Endodermal cell (in vitro differentiated cells): ENCODE data around the gene GPR142. TPM values are rescaled to one million over a fixed set of nuclear protein-coding genes. Genes with fewer than 3 reads are reported as not detected.

Experiments used
- DNase-seq: peaks from one replicate; pipeline ENCODE4 v3.0.0-alpha.2; 2017
- H3K27ac ChIP-seq: 2 replicates; pipeline ENCODE4 v1.5.1; 2013; ENCODE audit warnings: mild to moderate bottlenecking, low read depth, low read length, moderate library complexity
- H3K27me3 ChIP-seq: 2 replicates; pipeline ENCODE4 v1.6.1; 2013; ENCODE audit warnings: mild to moderate bottlenecking, low read length, moderate library complexity; ENCODE audit not compliant: insufficient read depth, control insufficient read depth, poor library complexity, severe bottlenecking
- H3K36me3 ChIP-seq: 2 replicates; pipeline ENCODE4 v1.7.0; 2013; ENCODE audit warnings: mild to moderate bottlenecking, low read length, moderate library complexity; ENCODE audit not compliant: control insufficient read depth, insufficient read depth
- H3K4me1 ChIP-seq: one replicate; pipeline ENCODE4 v1.7.0; 2013; ENCODE audit warnings: low read length; ENCODE audit not compliant: control insufficient read depth, insufficient read depth
- H3K4me3 ChIP-seq: 2 replicates; pipeline ENCODE4 v1.5.1; 2013; ENCODE audit warnings: mild to moderate bottlenecking, low read length, moderate library complexity
- H3K9ac ChIP-seq: 2 replicates; pipeline ENCODE4 v1.6.1; 2013; ENCODE audit warnings: mild to moderate bottlenecking, low read length, moderate library complexity; ENCODE audit not compliant: poor library complexity, severe bottlenecking; ENCODE audit errors: extremely low read depth
- H3K9me3 ChIP-seq: 2 replicates; pipeline ENCODE4 v1.6.1; 2013; ENCODE audit warnings: mild to moderate bottlenecking, low read length, moderate library complexity; ENCODE audit not compliant: control insufficient read depth
- H3K27ac Mint-ChIP-seq: 2 replicates; pipeline ENCODE4 v1.8.0; 2020; ENCODE audit warnings: mixed read lengths
- H3K27me3 Mint-ChIP-seq: 2 replicates; pipeline ENCODE4 v1.8.0; 2021; ENCODE audit warnings: mild to moderate bottlenecking, mixed read lengths; ENCODE audit not compliant: insufficient read depth
- H3K36me3 Mint-ChIP-seq: 2 replicates; pipeline ENCODE4 v1.8.0; 2020; ENCODE audit warnings: low read depth, mixed read lengths
- H3K4me1 Mint-ChIP-seq: 2 replicates; pipeline ENCODE4 v1.8.0; 2020; ENCODE audit warnings: mixed read lengths
- H3K4me3 Mint-ChIP-seq: 2 replicates; pipeline ENCODE4 v1.8.0; 2020; ENCODE audit warnings: mild to moderate bottlenecking, moderate library complexity, mixed read lengths
- H3K9me3 Mint-ChIP-seq: 2 replicates; pipeline ENCODE4 v1.8.0; 2020; ENCODE audit warnings: mild to moderate bottlenecking, mixed read lengths
- WGBS, 2 experiments: methylation state at CpG; one replicate each; pipeline versions ENCODE4 v1.1.5 to v1.1.7; 2013; ENCODE audit warnings: missing lambda C conversion rate in 2 of 2, mixed read lengths in 1 of 2; ENCODE audit not compliant: insufficient coverage in 1 of 2, insufficient read length in 1 of 2; 5-methylcytosine and 5-hydroxymethylcytosine counted together
- total RNA-seq, 2 donors: library from RNA; stranded (reverse); fragmentation: NEBNext Ultra II Directional in 1 of 2; extraction: Animal tissue kit (Norgen Biotek cat#: 25700) in 1 of 2; gene quantifications; 2 replicates in 1 of 2; 3 replicates in 1 of 2; pipeline ENCODE4 v1.2.1, GENCODE V29; 2021
- TF ChIP-seq, protein P1 (sequence below): fragments of 200-600 bp; sonication (generic); conservative IDR thresholded peaks from 2 replicates; pipeline ENCODE4 v1.5.0; 2021; ENCODE audit warnings: antibody characterized with exemption, mild to moderate bottlenecking

Gene GPR142
- total RNA-seq, 2 donors from 2014 or later, result 0.29 to 0.92 TPM

GRCh38 chr17:74408262-74408661, 41.0 kb downstream of the GPR142 start:
- 60 to 80% methylated on average over 1 to 3 of the region's 3 CpGs for WGBS, 2 experiments
- peaks cover 13% of the 10 kb centered on the region for H3K4me1 Mint-ChIP-seq
- no peak overlapping the region for H3K27ac Mint-ChIP-seq
- H3K27me3 Mint-ChIP-seq, result peaks cover 32% of the 10 kb centered on the region
- TF ChIP-seq, protein P1, sequence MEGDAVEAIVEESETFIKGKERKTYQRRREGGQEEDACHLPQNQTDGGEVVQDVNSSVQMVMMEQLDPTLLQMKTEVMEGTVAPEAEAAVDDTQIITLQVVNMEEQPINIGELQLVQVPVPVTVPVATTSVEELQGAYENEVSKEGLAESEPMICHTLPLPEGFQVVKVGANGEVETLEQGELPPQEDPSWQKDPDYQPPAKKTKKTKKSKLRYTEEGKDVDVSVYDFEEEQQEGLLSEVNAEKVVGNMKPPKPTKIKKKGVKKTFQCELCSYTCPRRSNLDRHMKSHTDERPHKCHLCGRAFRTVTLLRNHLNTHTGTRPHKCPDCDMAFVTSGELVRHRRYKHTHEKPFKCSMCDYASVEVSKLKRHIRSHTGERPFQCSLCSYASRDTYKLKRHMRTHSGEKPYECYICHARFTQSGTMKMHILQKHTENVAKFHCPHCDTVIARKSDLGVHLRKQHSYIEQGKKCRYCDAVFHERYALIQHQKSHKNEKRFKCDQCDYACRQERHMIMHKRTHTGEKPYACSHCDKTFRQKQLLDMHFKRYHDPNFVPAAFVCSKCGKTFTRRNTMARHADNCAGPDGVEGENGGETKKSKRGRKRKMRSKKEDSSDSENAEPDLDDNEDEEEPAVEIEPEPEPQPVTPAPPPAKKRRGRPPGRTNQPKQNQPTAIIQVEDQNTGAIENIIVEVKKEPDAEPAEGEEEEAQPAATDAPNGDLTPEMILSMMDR, result peak; percentile 41
- H3K9me3 ChIP-seq, result no peaks in the 10 kb centered on the region
- peaks cover 7% of the 10 kb centered on the region for H3K4me1 ChIP-seq
- peaks cover 15% of the 10 kb centered on the region for H3K27me3 ChIP-seq
- no peaks in the 10 kb centered on the region for H3K36me3 ChIP-seq
- no peaks in the 10 kb centered on the region for H3K36me3 Mint-ChIP-seq
- H3K9ac ChIP-seq, result no peak overlapping the region
- H3K27ac ChIP-seq, result no peak overlapping the region
- DNase-seq, result no peak
- H3K9me3 Mint-ChIP-seq, result peaks cover 7% of the 10 kb centered on the region
- H3K4me3 ChIP-seq, result no peak overlapping the region
- no peak overlapping the region for H3K4me3 Mint-ChIP-seq

GRCh38 chr17:74408815-74409214, 41.5 kb downstream of the GPR142 start:
- no peaks in the 10 kb centered on the region for H3K36me3 Mint-ChIP-seq
- no peak overlapping the region for H3K27ac Mint-ChIP-seq
- peaks cover 33% of the 10 kb centered on the region for H3K27me3 Mint-ChIP-seq
- H3K9me3 Mint-ChIP-seq, result peaks cover 7% of the 10 kb centered on the region
- 95 to 100% methylated on average over 1 to 3 of the region's 4 CpGs for WGBS, 2 experiments
- H3K27me3 ChIP-seq, result peaks cover 19% of the 10 kb centered on the region
- peaks cover 8% of the 10 kb centered on the region for H3K4me1 Mint-ChIP-seq
- H3K4me1 ChIP-seq, result peaks cover 7% of the 10 kb centered on the region
- H3K9ac ChIP-seq, result no peak overlapping the region
- TF ChIP-seq, protein P1, result no peak
- no peak overlapping the region for H3K27ac ChIP-seq
- H3K36me3 ChIP-seq, result no peaks in the 10 kb centered on the region
- H3K4me3 Mint-ChIP-seq, result no peak overlapping the region
- no peaks in the 10 kb centered on the region for H3K9me3 ChIP-seq
- no peak overlapping the region for H3K4me3 ChIP-seq
- DNase-seq, result no peak

DNA sequence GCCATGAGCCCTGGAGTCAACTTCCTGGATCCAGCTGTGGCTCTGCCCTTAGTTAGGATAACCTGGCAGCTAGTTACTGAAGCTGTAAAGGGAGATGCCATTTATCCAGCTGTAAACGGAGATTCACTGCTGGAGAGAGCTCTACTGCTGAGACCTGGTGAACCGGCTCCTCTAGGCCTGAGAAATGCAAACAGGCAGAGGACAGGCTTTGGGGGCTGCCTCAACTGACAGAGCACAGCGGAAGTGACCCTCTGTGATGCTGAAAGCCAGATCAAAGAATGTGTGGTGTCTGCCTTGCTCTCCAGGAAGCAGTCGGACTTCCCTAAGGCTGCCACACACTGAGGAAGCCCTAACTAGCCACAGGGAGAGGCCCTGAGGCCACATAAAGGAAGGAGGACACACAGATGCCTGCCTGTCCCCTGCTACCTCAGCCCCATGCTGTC, 42.7 kb downstream of the GPR142 start:
- H3K36me3 ChIP-seq, result no peaks in the 10 kb centered on the region
- TF ChIP-seq, protein P1, result no peak
- Mint-ChIP-seq H3K36me3 (no peaks in the 10 kb centered on the region), H3K4me1 (peaks cover 6% of the 10 kb centered on the region), H3K4me3 (no peak overlapping the region), H3K9me3 (peaks cover 7% of the 10 kb centered on the region), H3K27ac (no peak overlapping the region), H3K27me3 (peaks cover 38% of the 10 kb centered on the region)
- H3K27me3 ChIP-seq, result peaks cover 19% of the 10 kb centered on the region
- H3K4me3 ChIP-seq, result no peak overlapping the region
- H3K4me1 ChIP-seq, result no peaks in the 10 kb centered on the region
- H3K27ac ChIP-seq, result no peak overlapping the region
- H3K9me3 ChIP-seq, result no peaks in the 10 kb centered on the region
- WGBS, 2 experiments, result 68 to 75% methylated on average over 4 of the region's 4 CpGs
- DNase-seq, result peak; percentile 75
- H3K9ac ChIP-seq, result no peak overlapping the region
